Mesothelial cell of epicardium (in vitro differentiated cells): Measurements from ENCODE around the gene LENG8. TPM values are rescaled to one million over a fixed set of nuclear protein-coding genes. Genes with fewer than 3 reads are reported as not detected.
A peak's percentile ranks its signal among the peaks of the same experiment; 100 is the strongest.

Experiments
- DNase-seq, 2 experiments: peaks; one replicate each; pipeline ENCODE4 v3.0.0; 2021; ENCODE audit warnings: low spot score in 2 of 2; ENCODE audit not compliant: unreplicated experiment in 2 of 2
- H3K27ac Mint-ChIP-seq: 2 replicates; pipeline ENCODE4 v1.8.0; 2021; ENCODE audit warnings: mixed read lengths
- H3K27me3 Mint-ChIP-seq: 2 replicates; pipeline ENCODE4 v1.8.0; 2021; ENCODE audit warnings: low read depth, mixed read lengths
- H3K36me3 Mint-ChIP-seq: 2 replicates; pipeline ENCODE4 v1.8.0; 2021; ENCODE audit warnings: mixed read lengths
- H3K4me1 Mint-ChIP-seq: 2 replicates; pipeline ENCODE4 v1.8.0; 2021; ENCODE audit warnings: mixed read lengths
- H3K4me3 Mint-ChIP-seq: 2 replicates; pipeline ENCODE4 v1.8.0; 2021; ENCODE audit warnings: mild to moderate bottlenecking, moderate library complexity, mixed read lengths
- H3K9me3 Mint-ChIP-seq: 2 replicates; pipeline ENCODE4 v1.8.0; 2021; ENCODE audit warnings: mixed read lengths
- CTCF ChIP-seq: fragments of 200-600 bp; sonication (generic); IDR thresholded peaks from one replicate; pipeline ENCODE4 v1.5.0; 2021; ENCODE audit warnings: antibody characterized with exemption; ENCODE audit not compliant: unreplicated experiment
- total RNA-seq: library from RNA; stranded (reverse); gene quantifications from 3 replicates; pipeline ENCODE4 v1.2.1, GENCODE V29; 2021

LENG8 gene
- total RNA-seq, 1 donor from 2014 or later: 312 TPM

- Mint-ChIP-seq H3K27me3 (no peaks in the 10 kb centered on the region), H3K36me3 (peaks cover 27% of the 10 kb centered on the region), H3K4me3 (no peak overlapping the region), H3K9me3 (no peaks in the 10 kb centered on the region), H3K27ac (no peak overlapping the region), H3K4me1 (peaks cover 12% of the 10 kb centered on the region)
- no peak for TF ChIP-seq CTCF
- no peak for DNase-seq
Observed at GRCh38 chr19:54458648-54459281, 9.8 kb downstream of the LENG8 start.

GRCh38 chr19:54459282-54460229, 10.6 kb downstream of the LENG8 start:
- peak overlapping the region; percentile 18 for H3K27ac Mint-ChIP-seq
- no peak for DNase-seq
- TF ChIP-seq CTCF: no peak
- H3K36me3 Mint-ChIP-seq: peaks cover 27% of the 10 kb centered on the region
- H3K4me3 Mint-ChIP-seq: no peak overlapping the region
- peaks cover 19% of the 10 kb centered on the region for H3K4me1 Mint-ChIP-seq
- no peaks in the 10 kb centered on the region for H3K27me3 Mint-ChIP-seq
- H3K9me3 Mint-ChIP-seq: no peaks in the 10 kb centered on the region

- Mint-ChIP-seq H3K36me3 (peaks cover 20% of the 10 kb centered on the region), H3K4me1 (peaks cover 21% of the 10 kb centered on the region), H3K9me3 (no peaks in the 10 kb centered on the region), H3K27ac (peak overlapping the region; percentile 16), H3K4me3 (no peak overlapping the region), H3K27me3 (no peaks in the 10 kb centered on the region)
- DNase-seq: no peak
- no peak for TF ChIP-seq CTCF
Observed at GRCh38 chr19:54460230-54461005, 11.4 kb downstream of the LENG8 start.

GRCh38 chr19:54461210-54461609, 12.2 kb downstream of the LENG8 start:
- no peaks in the 10 kb centered on the region for H3K9me3 Mint-ChIP-seq
- no peak overlapping the region for H3K27ac Mint-ChIP-seq
- no peaks in the 10 kb centered on the region for H3K27me3 Mint-ChIP-seq
- peak overlapping the region; percentile 57 for H3K4me3 Mint-ChIP-seq
- peaks cover 22% of the 10 kb centered on the region for H3K36me3 Mint-ChIP-seq
- TF ChIP-seq CTCF: no peak
- H3K4me1 Mint-ChIP-seq: peaks cover 21% of the 10 kb centered on the region
- DNase-seq: no peak

GRCh38 chr19:54461613-54462012, 12.6 kb downstream of the LENG8 start:
- peaks cover 26% of the 10 kb centered on the region for H3K36me3 Mint-ChIP-seq
- no peaks in the 10 kb centered on the region for H3K9me3 Mint-ChIP-seq
- no peaks in the 10 kb centered on the region for H3K27me3 Mint-ChIP-seq
- H3K27ac Mint-ChIP-seq: peak overlapping the region; percentile 81
- peaks cover 21% of the 10 kb centered on the region for H3K4me1 Mint-ChIP-seq
- peak overlapping the region; percentile 57 for H3K4me3 Mint-ChIP-seq
- TF ChIP-seq CTCF: no peak
- DNase-seq: no peak
